GM12801 (cell line): ENCODE results near the gene TTR.

ENCODE experiments used
- CTCF ChIP-seq: IDR thresholded peaks from one replicate; pipeline ENCODE4 v1.5.1; 2011; ENCODE audit warnings: control low read depth; ENCODE audit not compliant: insufficient read length; ENCODE audit errors: extremely low read depth

Gene TTR

GRCh38 chr18:31646332-31647126 lies 54.9 kb downstream of the TTR start:
- no peak for TF ChIP-seq CTCF

- no peak for TF ChIP-seq CTCF
Measured at GRCh38 chr18:31647127-31647753, 55.6 kb downstream of the TTR start.
